DND-41 (cell line): ENCODE measurements around the gene SINHCAF.

Source experiments
- CTCF ChIP-seq: IDR thresholded peaks from 2 replicates; pipeline ENCODE4 v1.5.1; 2012; ENCODE audit warnings: borderline replicate concordance, low read length, moderate library complexity, mild to moderate bottlenecking; ENCODE audit not compliant: poor library complexity, severe bottlenecking; ENCODE audit errors: extremely low read depth
- EZH2 ChIP-seq: IDR thresholded peaks from 3 replicates; pipeline ENCODE4 v1.6.1; 2012; ENCODE audit warnings: borderline replicate concordance, low read depth, mild to moderate bottlenecking, moderate library complexity, low read length, inconsistent platforms; ENCODE audit not compliant: severe bottlenecking

GRCh38 chr12:31278424-31278823 is 47.5 kb downstream of the SINHCAF start:
- no peak for TF ChIP-seq CTCF
- TF ChIP-seq EZH2 = no peak
